Glomerular visceral epithelial cell (primary cell): ENCODE measurements around the gene LRRD1.
"Not testable (repeated sequence)": the region's sequence is repeated elsewhere in the genome, so short reads cannot be mapped to it uniquely, and the experiment has no call there.

Experiments
- DNase-seq: peaks from one replicate; pipeline ENCODE4 v3.0.0-alpha.2; 2016; ENCODE audit errors: extremely low spot score

Gene LRRD1

DNA sequence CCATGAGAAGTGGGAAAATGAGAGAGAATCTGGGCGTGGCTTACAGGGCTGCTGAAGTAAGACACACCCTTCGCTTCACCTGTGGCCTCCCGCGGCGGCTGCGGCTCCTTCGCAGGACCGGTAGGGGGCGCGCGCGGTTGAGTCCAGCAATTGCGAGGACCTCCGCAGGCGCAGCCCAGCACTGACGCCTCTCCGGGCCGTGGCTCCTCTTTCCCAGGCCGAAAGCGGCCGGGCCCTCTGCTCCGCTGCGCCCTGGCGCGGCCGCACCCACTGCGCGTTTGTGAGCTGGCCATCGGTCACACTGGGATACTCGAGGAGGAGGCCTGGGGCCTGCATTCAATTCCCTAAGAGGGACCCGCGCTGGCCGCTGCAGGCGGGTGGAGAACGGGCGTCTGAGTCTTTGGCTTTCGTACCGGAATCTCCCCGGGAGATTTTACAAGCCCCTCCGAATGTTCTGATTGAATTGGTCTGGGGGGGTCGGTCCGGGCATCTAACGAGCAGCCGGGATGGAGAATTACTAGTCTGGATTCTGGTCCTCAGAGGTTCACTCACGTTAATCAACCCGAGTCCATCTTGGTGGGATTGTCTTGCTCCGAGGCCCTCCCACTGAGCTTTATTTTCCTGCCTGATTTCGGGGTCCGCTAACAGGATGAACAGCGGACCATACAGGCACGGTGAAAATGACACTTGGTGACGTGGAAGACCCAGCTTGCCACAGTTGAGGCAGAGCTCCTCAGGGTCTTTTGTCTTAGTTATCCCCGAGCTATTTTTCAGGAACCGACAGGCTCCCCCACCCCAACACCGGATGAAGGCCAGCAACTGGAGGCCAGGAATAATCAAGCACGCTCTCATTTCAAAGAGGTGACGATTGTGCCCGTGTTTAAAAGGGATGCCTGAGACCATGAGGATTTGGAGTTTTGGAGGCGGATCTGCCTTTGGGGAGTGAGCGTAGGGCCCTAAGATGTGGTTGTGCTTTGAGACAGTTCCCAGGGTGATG lies at the start of gene LRRD1:
LRRD1 (minus strand) TSS at position 215 of the 997 bp plus-strand sequence. CDS start 13,940 bp downstream, outside the sequence.
- peak; percentile 79 for DNase-seq

- DNase-seq, result no peak
Measured at GRCh38 chr7:92228742-92229141, 49.8 kb upstream of the LRRD1 start.

GRCh38 chr7:92228100-92228499 lies 49.2 kb upstream of the LRRD1 start:
- no peak for DNase-seq

- no peak for DNase-seq
Measured at GRCh38 chr7:92226981-92227380, 48.0 kb upstream of the LRRD1 start.

- DNase-seq, result no peak
Measured at GRCh38 chr7:92221766-92222165, 42.8 kb upstream of the LRRD1 start.

DNA sequence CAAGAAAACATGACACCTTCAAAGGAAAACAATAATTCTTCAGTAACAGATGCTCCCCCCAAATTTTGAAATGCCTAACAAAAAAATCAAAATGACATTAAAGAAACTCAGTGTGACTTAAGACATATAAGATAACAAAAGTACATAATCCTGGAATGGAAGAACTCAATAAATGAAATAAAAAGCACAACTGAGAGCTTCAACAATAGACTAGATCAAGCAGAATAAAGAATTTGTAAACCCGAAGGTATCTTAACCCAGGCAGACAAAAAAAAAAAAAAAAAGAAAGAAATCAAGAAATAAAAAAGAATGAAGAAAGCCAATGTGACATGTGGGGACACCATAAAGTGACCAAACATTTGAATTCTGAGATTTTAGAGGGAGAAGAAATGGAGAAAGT lies 27.7 kb upstream of the LRRD1 start:
- DNase-seq, result no peak

DNA sequence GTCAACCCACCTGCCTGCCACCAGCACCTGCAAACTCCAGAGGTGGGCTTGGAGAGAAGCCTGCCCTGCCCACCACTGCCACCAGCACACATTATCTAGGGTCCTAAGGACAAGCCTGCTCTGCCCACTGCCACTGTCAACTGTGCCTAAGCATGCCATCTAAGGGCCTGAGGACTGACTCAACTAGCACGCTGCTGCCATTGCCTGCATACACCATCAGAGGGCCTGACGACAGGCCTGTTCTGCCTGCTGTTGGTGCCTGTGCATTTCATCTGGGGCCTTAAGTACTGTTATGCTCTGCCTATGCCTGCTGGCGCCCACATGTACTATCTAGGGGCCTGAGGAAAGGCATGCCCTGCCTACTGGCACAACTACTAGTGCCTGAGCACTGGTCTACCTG lies 27.0 kb upstream of the LRRD1 start:
- DNase-seq, result no peak

GRCh38 chr7:92200791-92201190 lies 21.8 kb upstream of the LRRD1 start:
- DNase-seq, result no peak

GRCh38 chr7:92192326-92192725 lies 13.4 kb upstream of the LRRD1 start:
- DNase-seq, result no peak

GRCh38 chr7:92189246-92189645 lies 10.3 kb upstream of the LRRD1 start:
- not testable (repeated sequence) for DNase-seq

- DNase-seq, result not testable (repeated sequence)
Measured at GRCh38 chr7:92184294-92184693, 5.4 kb upstream of the LRRD1 start.

- DNase-seq, result peak; percentile 25
Measured at GRCh38 chr7:92177362-92177761, 1.6 kb downstream of the LRRD1 start.

DNA sequence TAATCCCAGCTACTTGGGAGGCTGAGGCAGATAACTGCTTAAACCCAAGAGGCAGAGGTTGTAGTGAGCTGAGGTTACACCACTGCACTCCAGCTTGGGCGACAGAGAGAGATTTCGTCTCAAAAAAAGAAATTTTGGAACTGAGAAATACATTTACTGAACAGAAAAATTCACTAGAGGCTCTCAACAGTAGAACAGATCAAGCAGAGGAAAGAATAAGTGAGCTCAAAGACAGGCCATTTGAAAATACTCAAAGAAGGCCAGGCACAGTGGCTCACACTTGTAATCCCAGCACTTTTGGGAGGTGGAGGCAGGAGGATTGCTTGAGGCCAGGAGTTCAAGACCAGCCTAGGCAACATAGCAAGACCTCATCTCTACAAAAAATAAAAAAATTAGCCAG lies 9.4 kb downstream of the LRRD1 start:
- not testable (repeated sequence) for DNase-seq

- DNase-seq, result no peak
Measured at GRCh38 chr7:92161271-92161670, 17.7 kb downstream of the LRRD1 start.

DNA sequence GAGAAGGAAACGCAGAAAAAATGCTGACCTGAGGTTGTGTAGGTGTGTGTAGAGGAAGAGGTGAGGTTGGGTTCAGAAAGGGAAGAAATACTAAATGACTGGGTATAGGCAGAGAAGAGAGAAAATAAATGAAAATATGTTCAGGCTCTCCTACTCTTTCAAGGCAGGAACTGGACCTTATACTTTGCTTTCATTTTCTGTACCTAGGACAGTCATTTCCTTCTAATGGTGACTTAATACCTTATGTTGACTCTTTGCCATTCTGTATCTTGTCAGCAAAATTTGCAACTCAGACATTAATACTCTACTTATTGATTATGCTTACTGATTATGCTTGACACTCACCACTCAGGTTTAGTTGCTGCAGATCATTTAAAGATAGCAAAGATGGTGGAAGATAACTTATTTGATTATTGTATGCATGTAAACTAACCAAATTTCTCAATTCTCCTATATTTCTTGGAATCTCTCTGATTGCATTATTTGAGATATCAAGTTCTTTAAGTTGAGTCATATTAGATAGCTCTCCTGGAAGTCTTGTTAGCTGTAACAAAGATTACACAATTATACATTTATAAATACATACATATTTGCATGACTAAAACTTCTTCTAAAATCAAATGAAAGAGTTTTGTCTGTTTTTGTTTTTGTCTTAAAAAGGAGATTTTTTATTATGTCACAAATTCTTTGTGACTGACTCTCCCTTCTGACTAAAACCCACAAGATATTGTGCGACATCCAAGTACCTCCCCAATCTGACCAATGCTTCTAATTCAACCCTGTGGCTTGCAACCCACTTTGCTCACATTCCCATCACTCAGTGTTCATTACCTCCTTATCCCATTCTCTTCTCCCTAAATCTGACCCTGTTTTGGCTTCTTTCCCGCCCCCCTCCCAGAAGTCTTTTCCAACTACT lies 20.0 kb downstream of the LRRD1 start:
- peak; percentile 41 for DNase-seq

DNA sequence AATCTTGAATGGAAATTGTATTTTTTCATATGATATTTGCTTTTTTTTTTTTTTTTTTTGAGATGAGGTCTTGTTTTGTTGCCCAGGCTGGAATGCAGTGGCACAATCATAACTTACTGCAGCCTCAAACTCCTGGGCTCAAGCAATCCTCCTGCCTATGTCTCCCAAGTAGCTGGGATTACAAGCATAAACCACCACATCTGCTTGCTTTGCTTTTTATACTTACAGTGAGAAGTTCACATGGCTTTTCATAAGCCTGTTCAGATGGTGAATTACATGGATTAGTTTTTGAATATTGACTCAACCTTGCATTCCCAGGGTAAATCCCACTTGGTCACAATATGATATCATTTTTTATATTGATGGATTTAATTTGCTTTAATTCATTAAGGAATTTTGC lies 22.0 kb downstream of the LRRD1 start:
- no peak for DNase-seq

- DNase-seq, result no peak
Measured at GRCh38 chr7:92155108-92155739, 23.7 kb downstream of the LRRD1 start.

DNA sequence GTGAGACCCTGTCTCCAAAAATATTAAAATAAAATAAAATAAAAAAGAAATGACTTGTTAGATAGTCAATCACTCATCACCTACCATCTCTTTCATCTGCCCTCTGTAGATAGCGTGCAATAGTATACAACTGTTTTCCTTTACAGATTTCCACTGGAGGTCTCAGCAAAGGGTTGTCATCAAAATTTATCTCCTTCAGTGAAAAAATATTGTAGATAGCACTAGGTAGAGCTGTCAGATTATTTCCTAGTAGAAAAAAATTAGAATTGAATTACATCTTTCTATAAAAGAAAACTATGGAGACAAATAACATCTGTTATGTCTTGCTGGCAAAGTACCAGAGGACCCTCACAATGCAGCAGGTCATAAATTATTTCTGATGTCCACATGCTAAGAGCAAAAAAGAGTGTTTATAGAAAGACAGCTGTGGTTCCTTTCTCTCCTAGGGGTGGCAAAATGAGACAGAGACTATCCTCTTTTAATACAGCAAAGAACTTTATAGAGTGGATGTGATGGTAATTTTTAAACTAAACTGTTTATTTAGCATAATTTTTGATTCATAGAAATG lies 28.4 kb downstream of the LRRD1 start:
- DNase-seq, result no peak

DNA sequence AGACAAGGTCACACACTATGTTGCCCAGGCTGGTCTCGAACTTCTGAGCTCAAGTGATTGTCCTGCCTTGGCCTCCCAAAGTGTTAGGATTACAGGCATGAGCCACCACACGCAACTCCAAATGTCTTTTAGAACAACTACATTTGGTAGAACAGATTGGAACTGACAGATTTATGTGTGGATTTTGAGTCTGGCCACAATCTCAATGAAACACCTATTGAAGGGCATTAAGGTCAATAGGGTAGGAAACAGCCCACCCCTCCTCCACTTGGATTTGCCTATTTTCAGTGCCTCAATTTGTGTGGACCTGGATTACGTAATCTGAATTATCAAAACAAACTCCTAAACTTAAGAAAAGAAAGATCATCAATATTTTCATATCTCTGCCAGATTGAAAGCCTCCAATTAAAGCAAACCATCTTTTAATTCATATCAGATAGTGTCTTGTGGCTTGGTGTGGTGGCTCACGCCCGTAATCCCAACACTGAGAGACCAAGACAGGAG lies 29.2 kb downstream of the LRRD1 start:
- DNase-seq, result no peak

DNA sequence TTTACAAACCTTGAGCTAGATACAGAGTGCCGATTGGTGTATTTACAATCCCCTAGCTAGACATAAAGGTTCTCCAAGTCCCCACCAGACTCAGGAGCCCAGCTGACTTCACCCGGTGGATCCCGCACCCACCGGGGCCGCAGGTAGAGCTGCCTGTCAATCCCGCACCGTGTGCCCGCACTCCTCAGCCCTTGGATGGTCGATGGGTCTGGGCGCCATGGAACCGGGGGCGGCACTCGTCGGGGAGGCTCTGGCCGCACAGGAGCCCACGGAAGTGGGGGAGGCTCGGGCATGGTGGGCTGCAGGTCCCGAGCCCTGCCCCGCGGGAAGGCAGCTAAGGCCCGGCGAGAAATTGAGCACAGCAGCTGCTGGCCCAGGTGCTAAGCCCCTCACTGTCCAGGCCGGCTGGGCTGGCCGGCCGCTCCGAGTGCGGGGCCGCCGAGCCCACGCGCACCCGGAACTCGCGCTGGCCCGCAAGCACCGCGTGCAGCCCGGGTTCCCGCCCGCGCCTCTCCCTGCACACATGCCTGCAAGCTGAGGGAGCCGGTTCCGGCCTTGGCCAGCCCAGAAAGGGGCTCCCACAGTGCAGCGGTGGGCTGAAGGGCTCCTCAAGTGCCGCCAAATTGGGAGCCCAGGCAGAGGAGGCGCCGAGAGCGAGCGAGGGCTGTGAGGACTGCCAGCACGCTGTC lies 35.6 kb downstream of the LRRD1 start:
- DNase-seq, result not testable (repeated sequence)

- DNase-seq, result not testable (repeated sequence)
Measured at GRCh38 chr7:92142791-92143190, 36.2 kb downstream of the LRRD1 start.
